HG02884 (cell line): ENCODE data around the gene MARCHF9.

Source experiments
- ATAC-seq: cut with Tn5 transposase; IDR thresholded peaks from one replicate; pipeline ENCODE4 v1.9.1; 2021; ENCODE audit warnings: mild to moderate bottlenecking, moderate library complexity; ENCODE audit not compliant: unreplicated experiment

The MARCHF9 gene

GRCh38 chr12:57724003-57724935, 30.6 kb upstream of the MARCHF9 start:
- no peak for ATAC-seq

GRCh38 chr12:57724936-57725740, 29.8 kb upstream of the MARCHF9 start:
- ATAC-seq, result no peak

GRCh38 chr12:57725851-57726150, 29.1 kb upstream of the MARCHF9 start:
- ATAC-seq, result no peak

GRCh38 chr12:57726151-57726883, 28.6 kb upstream of the MARCHF9 start:
- ATAC-seq, result no peak

- ATAC-seq, result no peak
Measured at GRCh38 chr12:57726884-57727757, 27.8 kb upstream of the MARCHF9 start.

GRCh38 chr12:57727758-57728395, 27.0 kb upstream of the MARCHF9 start:
- no peak for ATAC-seq

- ATAC-seq, result no peak
Measured at GRCh38 chr12:57729321-57729844, 25.5 kb upstream of the MARCHF9 start.

- ATAC-seq, result no peak
Measured at GRCh38 chr12:57730336-57731067, 24.4 kb upstream of the MARCHF9 start.

- ATAC-seq, result no peak
Measured at GRCh38 chr12:57731411-57732080, 23.4 kb upstream of the MARCHF9 start.

GRCh38 chr12:57732270-57732669, 22.6 kb upstream of the MARCHF9 start:
- no peak for ATAC-seq

- no peak for ATAC-seq
Measured at GRCh38 chr12:57732726-57733593, 21.9 kb upstream of the MARCHF9 start.

GRCh38 chr12:57733928-57734327, 21.0 kb upstream of the MARCHF9 start:
- ATAC-seq, result no peak

- ATAC-seq, result no peak
Measured at GRCh38 chr12:57734591-57734990, 20.3 kb upstream of the MARCHF9 start.

GRCh38 chr12:57735198-57735855, 19.6 kb upstream of the MARCHF9 start:
- no peak for ATAC-seq

GRCh38 chr12:57735952-57736740, 18.8 kb upstream of the MARCHF9 start:
- no peak for ATAC-seq
